Loucy (cell line): ENCODE measurements around the gene ZNF573.

Experiments
- CTCF ChIP-seq: fragments of 200-600 bp; sonication (generic); conservative IDR thresholded peaks from 2 replicates; pipeline ENCODE4 v1.5.1; 2014; ENCODE audit warnings: mild to moderate bottlenecking, antibody characterized with exemption, low read length
- EZH2phosphoT487 ChIP-seq: fragments of 200-600 bp; IDR thresholded peaks from 2 replicates; pipeline ENCODE4 v1.6.1; 2018; ENCODE audit warnings: antibody characterized with exemption, mild to moderate bottlenecking, moderate library complexity, borderline replicate concordance

DNA sequence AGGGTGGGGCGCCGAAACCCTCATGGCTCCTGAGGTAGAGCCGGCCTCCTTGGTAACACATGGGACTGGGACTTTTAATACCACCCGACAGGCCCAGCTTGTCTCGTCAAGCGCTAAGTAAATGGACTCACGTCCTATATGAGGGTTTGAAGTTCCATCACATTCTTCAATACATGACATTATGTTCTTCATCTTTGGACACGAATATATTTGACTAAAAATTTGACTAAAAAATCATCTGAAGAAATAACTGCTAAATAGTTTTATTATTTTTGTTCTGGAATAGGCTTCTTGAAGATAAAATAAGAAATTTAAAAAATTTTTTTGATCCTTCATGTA is 59.5 kb downstream of the ZNF573 start:
- TF ChIP-seq CTCF (peak; percentile 8; the same call in 1 of the 2 replicates), EZH2phosphoT487 (no peak)
